ENCODE data around the gene SHANK1. TPM values are rescaled to one million over a fixed set of nuclear protein-coding genes. Genes with fewer than 3 reads are reported as not detected.

SHANK1 gene
- total RNA-seq, 1 donor from 2014 or later = 0.25 TPM

- H3K4me3 ChIP-seq = no peak overlapping the region
- H3K9me3 ChIP-seq (replicated peaks) = no peaks in the 10 kb centered on the region
- TF ChIP-seq, protein P1, sequence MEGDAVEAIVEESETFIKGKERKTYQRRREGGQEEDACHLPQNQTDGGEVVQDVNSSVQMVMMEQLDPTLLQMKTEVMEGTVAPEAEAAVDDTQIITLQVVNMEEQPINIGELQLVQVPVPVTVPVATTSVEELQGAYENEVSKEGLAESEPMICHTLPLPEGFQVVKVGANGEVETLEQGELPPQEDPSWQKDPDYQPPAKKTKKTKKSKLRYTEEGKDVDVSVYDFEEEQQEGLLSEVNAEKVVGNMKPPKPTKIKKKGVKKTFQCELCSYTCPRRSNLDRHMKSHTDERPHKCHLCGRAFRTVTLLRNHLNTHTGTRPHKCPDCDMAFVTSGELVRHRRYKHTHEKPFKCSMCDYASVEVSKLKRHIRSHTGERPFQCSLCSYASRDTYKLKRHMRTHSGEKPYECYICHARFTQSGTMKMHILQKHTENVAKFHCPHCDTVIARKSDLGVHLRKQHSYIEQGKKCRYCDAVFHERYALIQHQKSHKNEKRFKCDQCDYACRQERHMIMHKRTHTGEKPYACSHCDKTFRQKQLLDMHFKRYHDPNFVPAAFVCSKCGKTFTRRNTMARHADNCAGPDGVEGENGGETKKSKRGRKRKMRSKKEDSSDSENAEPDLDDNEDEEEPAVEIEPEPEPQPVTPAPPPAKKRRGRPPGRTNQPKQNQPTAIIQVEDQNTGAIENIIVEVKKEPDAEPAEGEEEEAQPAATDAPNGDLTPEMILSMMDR (IDR thresholded peaks at IDR 0.05; ENCODE audit: borderline replicate concordance) = peak; percentile 18
- H3K4me1 ChIP-seq = no peaks in the 10 kb centered on the region
- peaks cover 76% of the 10 kb centered on the region for H3K27me3 ChIP-seq (ENCODE audit: low read depth)
- no peak overlapping the region for H3K27ac ChIP-seq (replicated peaks)
- intact Hi-C loops (cut with micrococcal nuclease) = no loop called here
- no peaks in the 10 kb centered on the region for H3K36me3 ChIP-seq
- no peak for DNase-seq
Observed at GRCh38 chr19:50703915-50704796, 15.4 kb downstream of the SHANK1 start.

DNA sequence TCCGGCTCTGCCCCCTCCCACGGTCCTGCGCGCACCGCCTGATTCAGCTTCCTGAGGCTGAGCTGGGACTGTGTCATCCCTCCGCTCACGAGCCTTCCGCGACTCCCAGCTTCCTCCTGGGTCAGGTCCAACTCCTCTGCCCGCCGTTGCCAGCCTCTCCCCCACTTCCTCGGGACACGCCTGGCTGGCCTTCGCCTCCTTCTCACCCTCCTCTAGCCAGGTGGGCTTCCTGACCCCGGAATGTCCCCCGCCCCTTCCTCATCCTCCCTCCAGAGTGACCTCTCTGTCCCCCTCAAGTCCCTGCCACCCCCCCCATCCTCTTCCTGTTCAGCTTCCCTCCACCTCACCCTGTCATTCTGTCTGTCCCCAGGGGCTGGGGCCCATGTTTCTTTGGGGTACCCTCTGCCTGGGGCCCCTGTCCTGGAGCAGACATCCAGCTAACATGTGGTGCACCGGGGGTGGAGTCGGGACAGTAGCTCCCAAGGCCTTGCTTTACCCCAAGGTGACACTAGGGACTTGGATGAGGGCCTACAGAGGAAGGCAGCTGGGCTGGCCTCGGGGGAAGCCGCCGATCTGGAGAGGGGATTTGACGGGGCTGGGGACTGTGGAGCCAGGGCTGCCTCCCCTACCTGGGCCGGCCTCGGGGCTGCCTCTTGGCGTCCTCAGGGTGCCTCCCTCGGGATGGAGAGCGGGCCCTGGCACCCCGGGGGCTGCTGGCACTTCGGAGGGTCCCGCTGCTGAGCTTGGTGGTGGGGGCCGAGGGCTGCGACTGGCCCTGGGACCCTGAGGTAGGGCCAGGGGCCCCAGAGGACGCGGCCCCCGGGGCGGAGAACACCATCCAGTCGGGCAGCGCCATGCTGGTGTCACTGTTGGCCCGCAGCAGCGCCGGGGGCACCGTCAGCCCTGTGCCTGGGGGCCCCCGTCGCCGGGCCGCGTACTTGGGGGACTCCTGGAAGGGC is 16.5 kb downstream of the SHANK1 start:
- intact Hi-C loops (cut with micrococcal nuclease) = no loop called here
- no peaks in the 10 kb centered on the region for H3K36me3 ChIP-seq
- H3K9me3 ChIP-seq (replicated peaks) = no peaks in the 10 kb centered on the region
- no peaks in the 10 kb centered on the region for H3K4me1 ChIP-seq
- no peak overlapping the region for H3K4me3 ChIP-seq
- no peak overlapping the region for H3K27ac ChIP-seq (replicated peaks)
- TF ChIP-seq, protein P1 (IDR thresholded peaks at IDR 0.05; ENCODE audit: borderline replicate concordance) = no peak
- peaks cover 77% of the 10 kb centered on the region for H3K27me3 ChIP-seq (ENCODE audit: low read depth)
- no peak for DNase-seq

DNA sequence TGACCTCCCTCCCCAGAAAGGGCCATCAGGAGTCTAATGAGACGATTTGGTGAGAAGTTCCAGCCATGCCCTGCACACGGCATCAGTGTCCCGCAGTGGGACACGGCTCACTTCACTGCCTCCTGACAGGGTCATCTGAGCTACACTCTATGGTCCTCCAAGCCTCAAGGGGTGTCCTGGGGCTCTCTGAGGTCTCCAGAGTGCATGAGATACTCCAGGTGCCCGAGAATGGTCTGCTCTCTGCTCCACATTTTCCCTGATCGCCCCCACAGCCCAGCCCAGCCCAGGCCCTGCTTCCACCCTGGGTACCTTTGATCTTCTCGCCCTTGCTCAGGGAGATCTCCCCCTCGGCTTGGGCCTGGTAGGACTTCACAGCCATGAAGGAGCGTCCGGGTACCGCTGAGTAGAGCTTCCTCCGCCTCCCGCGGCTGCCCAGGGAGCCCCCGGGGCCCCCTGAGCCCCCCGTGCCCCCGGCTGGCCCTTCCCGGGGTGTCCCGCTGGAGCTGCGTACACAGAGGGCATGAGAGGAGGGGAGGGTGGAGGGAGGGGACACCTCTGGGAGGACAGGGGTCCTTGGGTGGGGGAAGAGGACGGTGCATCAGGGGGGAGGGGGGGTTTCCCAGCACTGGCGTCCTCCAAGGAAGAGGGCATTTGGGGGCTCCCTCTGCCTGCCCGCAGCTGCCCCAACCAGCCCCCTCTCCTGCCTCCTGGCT is 17.3 kb downstream of the SHANK1 start:
- no peaks in the 10 kb centered on the region for H3K36me3 ChIP-seq
- no peak overlapping the region for H3K27ac ChIP-seq (replicated peaks)
- peaks cover 83% of the 10 kb centered on the region for H3K27me3 ChIP-seq (ENCODE audit: low read depth)
- DNase-seq = no peak
- intact Hi-C loops (cut with micrococcal nuclease) = no loop called here
- TF ChIP-seq, protein P1 (IDR thresholded peaks at IDR 0.05; ENCODE audit: borderline replicate concordance) = no peak
- no peaks in the 10 kb centered on the region for H3K9me3 ChIP-seq (replicated peaks)
- no peak overlapping the region for H3K4me3 ChIP-seq
- no peaks in the 10 kb centered on the region for H3K4me1 ChIP-seq

GRCh38 chr19:50701367-50701985 is 18.1 kb downstream of the SHANK1 start:
- intact Hi-C loops (cut with micrococcal nuclease) = no loop called here
- Histone ChIP-seq H3K4me3 (no peak overlapping the region), H3K27ac (replicated peaks) (no peak overlapping the region), H3K4me1 (no peaks in the 10 kb centered on the region), H3K27me3 (ENCODE audit: low read depth) (peaks cover 92% of the 10 kb centered on the region), H3K36me3 (no peaks in the 10 kb centered on the region), H3K9me3 (replicated peaks) (no peaks in the 10 kb centered on the region)
- TF ChIP-seq, protein P1 (IDR thresholded peaks at IDR 0.05; ENCODE audit: borderline replicate concordance) = no peak
- DNase-seq = no peak
